Suprapubic skin (tissue), 4 donors: ENCODE measurements around the gene GGACT. TPM values are rescaled to one million over a fixed set of nuclear protein-coding genes. Genes with fewer than 3 reads are reported as not detected.

Experiments used
- DNase-seq, 2 donors: peaks; one replicate each; pipeline ENCODE4 v3.0.0-alpha.2; 2019; ENCODE audit warnings: low spot score in 2 of 2
- H3K27ac ChIP-seq: fragments of 200-600 bp; sonication (generic); one replicate; pipeline ENCODE4 v1.5.1; 2019
- H3K27me3 ChIP-seq: fragments of 200-600 bp; sonication (generic); one replicate; pipeline ENCODE4 v1.5.1; 2019
- H3K36me3 ChIP-seq: fragments of 200-600 bp; sonication (generic); one replicate; pipeline ENCODE4 v1.5.1; 2019
- H3K4me1 ChIP-seq: fragments of 200-600 bp; sonication (generic); one replicate; pipeline ENCODE4 v1.5.1; 2019
- H3K4me3 ChIP-seq: fragments of 200-600 bp; sonication (generic); one replicate; pipeline ENCODE4 v1.5.1; 2019; ENCODE audit warnings: mild to moderate bottlenecking
- H3K9me3 ChIP-seq: fragments of 200-600 bp; sonication (generic); one replicate; pipeline ENCODE4 v1.5.1; 2019
- EP300 ChIP-seq: sonication (generic); formaldehyde crosslinking; IDR thresholded peaks from one replicate; pipeline ENCODE4 v1.6.1; 2017; ENCODE audit warnings: antibody characterized with exemption
- POLR2A ChIP-seq, 2 donors: fragments of 450-650 bp; IDR thresholded peaks; one replicate each; pipeline ENCODE4 v1.6.1; 2017; ENCODE audit warnings: antibody characterized with exemption in 2 of 2, mild to moderate bottlenecking in 2 of 2, moderate library complexity in 2 of 2
- POLR2AphosphoS5 ChIP-seq, 3 donors: sonication (generic); formaldehyde crosslinking; IDR thresholded peaks; one replicate each; pipeline ENCODE4 v1.6.1; 2017; ENCODE audit warnings: antibody characterized with exemption in 3 of 3
- WGBS: methylation state at CpG from one replicate; pipeline ENCODE4 v1.1.5; 2018; 5-methylcytosine and 5-hydroxymethylcytosine counted together
- total RNA-seq, 4 donors: library from RNA; depleted of rRNA; stranded (reverse); fragments of >200 nt; gene quantifications; one replicate each; pipeline ENCODE4 v1.1.0, GENCODE V29; 2016
- TF ChIP-seq, protein P1 (sequence below), 2 donors: fragments of 200-600 bp in 1 of 2; fragments of 450-650 bp in 1 of 2; sonication (generic) in 1 of 2; IDR thresholded peaks; one replicate each; pipeline ENCODE4 v1.5.1; 2016 to 2019; ENCODE audit warnings: antibody characterized with exemption in 2 of 2, mild to moderate bottlenecking in 1 of 2, moderate library complexity in 1 of 2

Gene GGACT
- total RNA-seq, 4 donors from 2014 or later, result 1.5 to 4.2 (median 3.6) TPM

DNA sequence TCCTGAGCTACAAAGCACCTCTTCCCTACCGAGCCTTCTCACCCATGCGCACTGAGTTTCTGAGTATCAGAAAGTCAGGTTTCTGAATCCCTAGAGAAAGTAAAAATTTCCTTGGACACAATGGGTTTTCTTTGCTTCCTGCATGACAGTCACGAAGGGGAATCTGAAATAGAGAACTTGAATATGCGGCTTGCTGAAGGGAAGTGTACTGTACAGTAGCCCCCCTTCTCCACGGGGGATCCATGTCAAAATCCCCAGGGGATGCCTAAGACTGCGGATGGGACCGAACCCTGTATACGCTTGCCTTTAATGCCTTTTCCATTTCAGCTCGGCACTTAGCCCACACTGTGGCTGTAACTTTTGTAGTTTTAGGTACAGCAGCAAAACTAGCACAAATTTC lies 107.9 kb downstream of the GGACT start:
- H3K36me3 ChIP-seq, result no peaks in the 10 kb centered on the region
- no peak overlapping the region for H3K27ac ChIP-seq
- WGBS, result 93% methylated on average over 9 of the region's 9 CpGs
- no peak for TF ChIP-seq EP300
- TF ChIP-seq POLR2AphosphoS5 (IDR thresholded peaks at IDR 0.05), result no peak
- TF ChIP-seq, protein P1, sequence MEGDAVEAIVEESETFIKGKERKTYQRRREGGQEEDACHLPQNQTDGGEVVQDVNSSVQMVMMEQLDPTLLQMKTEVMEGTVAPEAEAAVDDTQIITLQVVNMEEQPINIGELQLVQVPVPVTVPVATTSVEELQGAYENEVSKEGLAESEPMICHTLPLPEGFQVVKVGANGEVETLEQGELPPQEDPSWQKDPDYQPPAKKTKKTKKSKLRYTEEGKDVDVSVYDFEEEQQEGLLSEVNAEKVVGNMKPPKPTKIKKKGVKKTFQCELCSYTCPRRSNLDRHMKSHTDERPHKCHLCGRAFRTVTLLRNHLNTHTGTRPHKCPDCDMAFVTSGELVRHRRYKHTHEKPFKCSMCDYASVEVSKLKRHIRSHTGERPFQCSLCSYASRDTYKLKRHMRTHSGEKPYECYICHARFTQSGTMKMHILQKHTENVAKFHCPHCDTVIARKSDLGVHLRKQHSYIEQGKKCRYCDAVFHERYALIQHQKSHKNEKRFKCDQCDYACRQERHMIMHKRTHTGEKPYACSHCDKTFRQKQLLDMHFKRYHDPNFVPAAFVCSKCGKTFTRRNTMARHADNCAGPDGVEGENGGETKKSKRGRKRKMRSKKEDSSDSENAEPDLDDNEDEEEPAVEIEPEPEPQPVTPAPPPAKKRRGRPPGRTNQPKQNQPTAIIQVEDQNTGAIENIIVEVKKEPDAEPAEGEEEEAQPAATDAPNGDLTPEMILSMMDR (IDR thresholded peaks at IDR 0.05), result no peak
- no peak for TF ChIP-seq POLR2A (IDR thresholded peaks at IDR 0.05)
- no peaks in the 10 kb centered on the region for H3K27me3 ChIP-seq
- no peak overlapping the region for H3K4me3 ChIP-seq
- no peak for DNase-seq
- no peaks in the 10 kb centered on the region for H3K4me1 ChIP-seq
- H3K9me3 ChIP-seq, result no peaks in the 10 kb centered on the region

Other genes starting within 250 kb of the GGACT start
- 10 to 100 TPM; 17.6 to 37.9 (median 21.0) TPM for gene TMTC4, start 86.0 kb upstream of the GGACT start, total RNA-seq